ENCODE data around the gene WDFY2.
"Not testable (repeated sequence)": the region's sequence is repeated elsewhere in the genome, so short reads cannot be mapped to it uniquely, and the experiment has no call there.

GRCh38 chr13:51569001-51569400, 15.3 kb upstream of the WDFY2 start:
- not testable (repeated sequence) for TF ChIP-seq CTCF (conservative IDR thresholded peaks at IDR 0.05 in 1 of 2, IDR thresholded peaks at IDR 0.05 in 1 of 2; ENCODE audit: extremely low read depth in 1 of 2, insufficient read depth in 1 of 2, low read depth in 1 of 2, low read length in 2 of 2); EZH2 (IDR thresholded peaks at IDR 0.05; ENCODE audit: borderline replicate concordance, low read length)

Data from mammary epithelial cell (primary cell).